GM21423 (cell line): ENCODE results near the gene GPR142.

Experiments used
- ATAC-seq: cut with Tn5 transposase; IDR thresholded peaks from one replicate; pipeline ENCODE4 v1.9.1; 2021; ENCODE audit warnings: mild to moderate bottlenecking, moderate library complexity; ENCODE audit not compliant: unreplicated experiment

GPR142 gene

GRCh38 chr17:74367206-74367605 is at the start of gene GPR142:
Gene GPR142 (plus strand): TSS chr17:74367506. CDS start chr17:74369541, 2,035 bp downstream.
- no peak for ATAC-seq

GRCh38 chr17:74318391-74318790 is 48.9 kb upstream of the GPR142 start:
- no peak for ATAC-seq

- no peak for ATAC-seq
These were observed 42.8 kb upstream of the GPR142 start for GRCh38 chr17:74324521-74324920.

- no peak for ATAC-seq
These were observed 41.9 kb upstream of the GPR142 start for GRCh38 chr17:74325376-74325742.

GRCh38 chr17:74325743-74326379 is 41.4 kb upstream of the GPR142 start, which contains the start of gene KIF19:
Gene KIF19 (plus strand): TSS chr17:74326226. CDS start chr17:74326350, 124 bp downstream.
- peak; percentile 52 for ATAC-seq

- no peak for ATAC-seq
These were observed 40.8 kb upstream of the GPR142 start for GRCh38 chr17:74326506-74326905.

GRCh38 chr17:74328487-74328886 is 38.8 kb upstream of the GPR142 start:
- ATAC-seq = no peak

- no peak for ATAC-seq
These were observed 37.9 kb upstream of the GPR142 start for GRCh38 chr17:74329378-74329777.

GRCh38 chr17:74330446-74330845 is 36.9 kb upstream of the GPR142 start:
- no peak for ATAC-seq

GRCh38 chr17:74332017-74332650 is 35.2 kb upstream of the GPR142 start:
- no peak for ATAC-seq

- no peak for ATAC-seq
These were observed 34.5 kb upstream of the GPR142 start for GRCh38 chr17:74332763-74333283.

- ATAC-seq = no peak
These were observed 32.8 kb upstream of the GPR142 start for GRCh38 chr17:74334393-74335039.

GRCh38 chr17:74335529-74336062 is 31.7 kb upstream of the GPR142 start:
- no peak for ATAC-seq

GRCh38 chr17:74336307-74336706 is 31.0 kb upstream of the GPR142 start:
- no peak for ATAC-seq

- no peak for ATAC-seq
These were observed 29.3 kb upstream of the GPR142 start for GRCh38 chr17:74337834-74338500.

GRCh38 chr17:74339537-74340195 is 27.6 kb upstream of the GPR142 start:
- no peak for ATAC-seq

GRCh38 chr17:74340470-74341023 is 26.8 kb upstream of the GPR142 start:
- no peak for ATAC-seq

- no peak for ATAC-seq
These were observed 25.1 kb upstream of the GPR142 start for GRCh38 chr17:74342224-74342623.

- ATAC-seq = no peak
These were observed 24.2 kb upstream of the GPR142 start for GRCh38 chr17:74343121-74343520.
